GM18505 (cell line): ENCODE data around the gene AUTS2.
A peak's percentile ranks its signal among the peaks of the same experiment; 100 is the strongest.

Experiments used
- ATAC-seq: cut with Tn5 transposase; IDR thresholded peaks from one replicate; pipeline ENCODE4 v1.9.1; 2021; ENCODE audit not compliant: unreplicated experiment
- POLR2A ChIP-seq: IDR thresholded peaks from 4 replicates; pipeline ENCODE4 v1.6.1; 2011; ENCODE audit warnings: borderline replicate concordance; ENCODE audit not compliant: insufficient read depth, insufficient read length; ENCODE audit errors: extremely low read depth

AUTS2 gene

GRCh38 chr7:70336536-70336935, 738.3 kb downstream of the AUTS2 start:
- no peak for ATAC-seq
- no peak for TF ChIP-seq POLR2A

- no peak for TF ChIP-seq POLR2A
- no peak for ATAC-seq
Measured at GRCh38 chr7:70338015-70338414, 739.7 kb downstream of the AUTS2 start.

GRCh38 chr7:70340236-70340635, 742.0 kb downstream of the AUTS2 start:
- TF ChIP-seq POLR2A: no peak
- no peak for ATAC-seq

GRCh38 chr7:70341446-70341845, 743.2 kb downstream of the AUTS2 start:
- ATAC-seq: no peak
- TF ChIP-seq POLR2A: no peak

GRCh38 chr7:70343519-70343918, 745.2 kb downstream of the AUTS2 start:
- TF ChIP-seq POLR2A: no peak

GRCh38 chr7:70344726-70345125, 746.5 kb downstream of the AUTS2 start:
- TF ChIP-seq POLR2A: no peak
- ATAC-seq: no peak

More at GRCh38 chr7:70343519-70343918, 745.2 kb downstream of the AUTS2 start:
- ATAC-seq: no peak

- ATAC-seq: no peak
- no peak for TF ChIP-seq POLR2A
Measured at GRCh38 chr7:70346844-70347462, 748.7 kb downstream of the AUTS2 start.

GRCh38 chr7:70347463-70348254, 749.4 kb downstream of the AUTS2 start:
- TF ChIP-seq POLR2A: no peak
- peak; percentile 98 for ATAC-seq

GRCh38 chr7:70349031-70349430, 750.8 kb downstream of the AUTS2 start:
- TF ChIP-seq POLR2A: no peak
- no peak for ATAC-seq

- ATAC-seq: no peak
- no peak for TF ChIP-seq POLR2A
Measured at GRCh38 chr7:70349819-70350218, 751.5 kb downstream of the AUTS2 start.

GRCh38 chr7:70352088-70352487, 753.8 kb downstream of the AUTS2 start:
- ATAC-seq: no peak
- TF ChIP-seq POLR2A: no peak

GRCh38 chr7:70352906-70353305, 754.6 kb downstream of the AUTS2 start:
- TF ChIP-seq POLR2A: no peak
- ATAC-seq: no peak

GRCh38 chr7:70353330-70353945, 755.2 kb downstream of the AUTS2 start:
- no peak for TF ChIP-seq POLR2A
- no peak for ATAC-seq

- no peak for ATAC-seq
- TF ChIP-seq POLR2A: no peak
Measured at GRCh38 chr7:70353946-70354335, 755.7 kb downstream of the AUTS2 start.
